B cell (primary cell): ENCODE measurements around the gene RNF7. TPM values are rescaled to one million over a fixed set of nuclear protein-coding genes. Genes with fewer than 3 reads are reported as not detected.

Source experiments
- ATAC-seq: fragments of 200-7000 bp; cut with Tn5 transposase; one replicate; pipeline ENCODE4 v1.10.0; 2021; ENCODE audit warnings: low read depth, mild to moderate bottlenecking, moderate number of reproducible peaks, moderate library complexity
- CTCF ChIA-PET: fragments of 350-600 bp; sonication (Branson Sonifier 250); formaldehyde crosslinking; loops from one replicate; lab custom pipeline; 2021; ENCODE audit warnings: antibody characterized with exemption, inconsistent platforms; lab: Charles Lee
- POLR2A ChIA-PET: fragments of 350-600 bp; sonication (Branson Sonifier 250); formaldehyde crosslinking; loops from one replicate; lab custom pipeline; 2021; ENCODE audit warnings: antibody characterized with exemption; lab: Charles Lee
- DNase-seq: peaks from one replicate; pipeline ENCODE4 v3.0.0; 2013
- H2AFZ ChIP-seq: 2 replicates; pipeline ENCODE4 v1.6.1; 2012; ENCODE audit warnings: mild to moderate bottlenecking, low read depth, low read length; ENCODE audit not compliant: insufficient read depth, poor library complexity, severe bottlenecking
- H3K27ac ChIP-seq, 2 donors: 1 replicate in 1 of 2; 2 replicates in 1 of 2; pipeline ENCODE4 v1.5.1; 2012 to 2013; ENCODE audit warnings: low read length in 2 of 2, mild to moderate bottlenecking in 2 of 2, moderate library complexity in 1 of 2
- H3K27me3 ChIP-seq, 4 experiments: fragments of 200-600 bp in 1 of 4; sonication (generic) in 1 of 4; replicated peaks in 1 of 4; 1 replicate in 2 of 4; 2 replicates in 2 of 4; pipeline versions ENCODE4 v1.6.1 to v1.7.0; 2013 to 2016; ENCODE audit warnings: low read length in 3 of 4, mild to moderate bottlenecking in 2 of 4, mixed read lengths in 1 of 4, moderate library complexity in 1 of 4; ENCODE audit not compliant: insufficient read depth in 4 of 4, control insufficient read depth in 3 of 4; ENCODE audit errors: control extremely low read depth in 1 of 4
- H3K36me3 ChIP-seq, 2 experiments: replicated peaks in 1 of 2; 1 replicate in 1 of 2; 2 replicates in 1 of 2; pipeline versions ENCODE4 v1.6.1 to v1.7.1; 2013; ENCODE audit warnings: low read length in 1 of 2; ENCODE audit not compliant: insufficient read depth in 2 of 2, control insufficient read depth in 1 of 2; ENCODE audit errors: control extremely low read depth in 1 of 2, extremely low read depth in 1 of 2
- H3K4me1 ChIP-seq, 2 donors: fragments of 200-600 bp in 1 of 2; sonication (generic) in 1 of 2; 1 replicate in 1 of 2; 2 replicates in 1 of 2; pipeline versions ENCODE4 v1.5.1 to v1.6.1; 2013 to 2017; ENCODE audit warnings: low read length in 2 of 2; ENCODE audit not compliant: control insufficient read depth in 2 of 2, insufficient read depth in 2 of 2
- H3K4me2 ChIP-seq: replicated peaks from 2 replicates; pipeline ENCODE3; 2012; ENCODE audit warnings: mild to moderate bottlenecking, low read depth, low read length; ENCODE audit not compliant: poor library complexity, severe bottlenecking
- H3K4me3 ChIP-seq, 5 experiments: fragments of 200-600 bp in 1 of 5; sonication (generic) in 1 of 5; 1 replicate in 3 of 5; 2 replicates in 2 of 5; pipeline versions ENCODE4 v1.5.1 to v1.7.0; 2011 to 2016; ENCODE audit warnings: low read length in 4 of 5, mild to moderate bottlenecking in 4 of 5, low read depth in 2 of 5, control low read depth in 1 of 5, moderate library complexity in 1 of 5; ENCODE audit not compliant: insufficient read depth in 1 of 5; ENCODE audit errors: control extremely low read depth in 1 of 5, extremely low read depth in 1 of 5
- H3K79me2 ChIP-seq: fragments of 200-600 bp; sonication (generic); one replicate; pipeline ENCODE4 v1.6.0; 2016; ENCODE audit warnings: low read length; ENCODE audit not compliant: control insufficient read depth, insufficient read depth
- H3K9ac ChIP-seq: fragments of 200-600 bp; sonication (generic); 2 replicates; pipeline ENCODE4 v1.6.1; 2017; ENCODE audit warnings: mild to moderate bottlenecking, low read length, moderate library complexity
- H3K9me3 ChIP-seq, 3 donors: one replicate each; pipeline versions ENCODE4 v1.6.1 to v1.7.1; 2013; ENCODE audit warnings: low read length in 2 of 3; ENCODE audit not compliant: control insufficient read depth in 2 of 3, insufficient read depth in 1 of 3; ENCODE audit errors: control extremely low read depth in 1 of 3
- H4K20me1 ChIP-seq: 2 replicates; pipeline ENCODE4 v1.6.0; 2012; ENCODE audit warnings: mild to moderate bottlenecking, low read length; ENCODE audit not compliant: insufficient read depth, control insufficient read depth, poor library complexity, severe bottlenecking
- H3K27ac Mint-ChIP-seq: one replicate; pipeline ENCODE4 v1.8.0; 2021; ENCODE audit warnings: mixed read lengths
- H3K27me3 Mint-ChIP-seq: one replicate; pipeline ENCODE4 v1.8.0; 2021; ENCODE audit warnings: mixed read lengths
- H3K4me1 Mint-ChIP-seq: one replicate; pipeline ENCODE4 v1.8.0; 2021; ENCODE audit warnings: mixed read lengths
- H3K4me3 Mint-ChIP-seq: one replicate; pipeline ENCODE4 v1.8.0; 2021; ENCODE audit warnings: mixed read lengths
- H3K9me3 Mint-ChIP-seq: one replicate; pipeline ENCODE4 v1.8.0; 2022; ENCODE audit warnings: mixed read lengths; ENCODE audit not compliant: insufficient read depth
- EZH2 ChIP-seq: IDR thresholded peaks from 2 replicates; pipeline ENCODE4 v1.6.1; 2012; ENCODE audit warnings: borderline replicate concordance, low read depth, mild to moderate bottlenecking, moderate library complexity, low read length; ENCODE audit not compliant: insufficient read depth, poor library complexity, severe bottlenecking
- WGBS: methylation state at CpG from one replicate; pipeline ENCODE4 v1.1.5; 2013; ENCODE audit warnings: missing lambda C conversion rate; ENCODE audit not compliant: insufficient coverage; 5-methylcytosine and 5-hydroxymethylcytosine counted together
- intact Hi-C: fragments of 100-400 bp; cut with micrococcal nuclease; formaldehyde crosslinking; loops from one replicate; pipeline ENCODE4 v1.10.0; 2022
- polyA plus RNA-seq: library from polyadenylated mRNA; depleted of rRNA; stranded (reverse); fragments of >200 nt; gene quantifications from 2 replicates; pipeline ENCODE4 v1.2.3, GENCODE V29; 2012
- total RNA-seq, 2 donors: library from RNA; stranded (reverse); fragments of 120-200 nt in 1 of 2; gene quantifications; 1 replicate in 1 of 2; 2 replicates in 1 of 2; pipeline versions ENCODE4 v1.2.3 to v1.2.4, GENCODE V29; 2013 to 2022
- TF ChIP-seq, protein P1 (sequence below): fragments of 200-600 bp; IDR thresholded peaks from one replicate; pipeline ENCODE4 v1.8.0; 2022; ENCODE audit warnings: antibody characterized with exemption, mild to moderate bottlenecking

The RNF7 gene
- total and polyA plus RNA-seq, 2 donors (not counting 1 experiment from before 2014, with no cell fraction given) = 38.0 to 40.9 TPM

DNA sequence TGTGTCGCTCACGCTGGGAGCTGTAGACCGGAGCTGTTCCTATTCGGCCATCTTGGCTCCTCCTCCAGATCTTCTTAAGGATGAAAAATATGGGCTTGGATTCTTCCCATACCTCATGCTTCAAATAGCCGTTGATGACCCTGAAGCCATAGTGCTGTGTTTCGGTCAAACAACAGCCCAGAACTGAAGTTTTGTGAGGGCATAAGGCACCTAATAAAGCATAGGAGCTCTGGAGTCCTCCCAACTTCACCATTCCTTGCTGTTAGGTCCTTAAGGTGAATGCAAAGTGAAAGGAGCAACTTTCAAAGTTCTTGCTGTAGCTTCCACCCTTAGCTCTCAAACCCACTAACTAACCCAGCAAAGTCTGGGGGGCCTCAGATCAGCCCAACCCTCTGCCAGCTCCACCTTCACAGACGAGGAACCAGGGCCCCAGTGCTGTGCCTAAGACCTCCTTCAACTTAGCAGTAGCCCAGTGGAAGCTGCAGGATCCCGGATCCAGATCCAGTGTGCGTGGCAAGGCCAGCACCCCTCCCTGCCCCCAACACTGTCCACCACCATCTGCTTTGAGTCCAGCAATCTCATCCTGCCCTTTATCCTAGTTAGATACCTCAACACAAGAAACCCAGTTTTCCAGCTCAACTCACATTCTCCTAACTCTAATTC lies 25.1 kb downstream of the RNF7 start, which contains the start of gene GRK7:
Gene GRK7 (plus strand): TSS at position 321 of the 663 bp plus-strand sequence. CDS start 14,877 bp downstream, outside the sequence.
- no peak within 1 kb of the TSS for H3K4me3 ChIP-seq
- H3K27ac ChIP-seq = no peak within 1 kb of the TSS
- no peaks in the 10 kb centered on the region for H3K36me3 ChIP-seq
- DNase-seq (no peak), ATAC-seq (no peak)
- no peak within 1 kb of the TSS for H3K4me2 ChIP-seq
- no peaks in the 10 kb centered on the region for H3K9me3 ChIP-seq
- no peak within 1 kb of the TSS for H3K27ac Mint-ChIP-seq
- H3K4me1 Mint-ChIP-seq = no peaks in the 10 kb centered on the region
- H3K9me3 Mint-ChIP-seq = no peaks in the 10 kb centered on the region
- H3K9ac ChIP-seq = no peak within 1 kb of the TSS
- H2AFZ ChIP-seq = no peak within 1 kb of the TSS
- no peaks in the 10 kb centered on the region for H3K27me3 Mint-ChIP-seq
- H3K4me3 Mint-ChIP-seq = no peak within 1 kb of the TSS
- intact Hi-C loops = no loop called here
- no peaks in the 10 kb centered on the region for H3K79me2 ChIP-seq
- 98% methylated on average over 5 of the region's 9 CpGs for WGBS
- CTCF ChIA-PET = no interaction called here
- no peaks in the 10 kb centered on the region for H4K20me1 ChIP-seq
- no peaks in the 10 kb centered on the region for H3K27me3 ChIP-seq
- TF ChIP-seq, protein P1, sequence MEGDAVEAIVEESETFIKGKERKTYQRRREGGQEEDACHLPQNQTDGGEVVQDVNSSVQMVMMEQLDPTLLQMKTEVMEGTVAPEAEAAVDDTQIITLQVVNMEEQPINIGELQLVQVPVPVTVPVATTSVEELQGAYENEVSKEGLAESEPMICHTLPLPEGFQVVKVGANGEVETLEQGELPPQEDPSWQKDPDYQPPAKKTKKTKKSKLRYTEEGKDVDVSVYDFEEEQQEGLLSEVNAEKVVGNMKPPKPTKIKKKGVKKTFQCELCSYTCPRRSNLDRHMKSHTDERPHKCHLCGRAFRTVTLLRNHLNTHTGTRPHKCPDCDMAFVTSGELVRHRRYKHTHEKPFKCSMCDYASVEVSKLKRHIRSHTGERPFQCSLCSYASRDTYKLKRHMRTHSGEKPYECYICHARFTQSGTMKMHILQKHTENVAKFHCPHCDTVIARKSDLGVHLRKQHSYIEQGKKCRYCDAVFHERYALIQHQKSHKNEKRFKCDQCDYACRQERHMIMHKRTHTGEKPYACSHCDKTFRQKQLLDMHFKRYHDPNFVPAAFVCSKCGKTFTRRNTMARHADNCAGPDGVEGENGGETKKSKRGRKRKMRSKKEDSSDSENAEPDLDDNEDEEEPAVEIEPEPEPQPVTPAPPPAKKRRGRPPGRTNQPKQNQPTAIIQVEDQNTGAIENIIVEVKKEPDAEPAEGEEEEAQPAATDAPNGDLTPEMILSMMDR = no peak
- no peak for TF ChIP-seq EZH2
- no peaks in the 10 kb centered on the region for H3K4me1 ChIP-seq
- POLR2A ChIA-PET = no interaction called here

DNA sequence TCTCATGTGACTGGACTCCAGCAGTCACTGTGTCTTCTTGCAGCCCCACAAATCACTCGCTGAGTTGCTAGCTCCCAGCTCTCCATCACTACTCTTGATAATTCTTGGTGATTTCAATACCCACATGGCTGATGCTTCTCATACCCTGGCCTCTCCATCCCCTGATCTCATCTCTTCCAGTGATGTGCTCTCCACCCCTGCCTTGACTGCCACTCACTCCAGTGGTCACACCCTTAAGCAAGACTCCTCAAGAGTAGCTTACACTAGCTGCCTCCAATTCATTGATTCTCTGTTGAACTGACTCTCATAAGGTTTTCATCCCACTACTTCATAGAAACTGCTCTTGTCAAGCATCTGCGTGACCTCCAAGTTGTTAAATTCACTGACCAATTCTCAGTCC lies 25.9 kb downstream of the RNF7 start:
- ChIA-PET CTCF (no interaction called here), POLR2A (no interaction called here)
- Histone ChIP-seq H3K27ac (no peak overlapping the region), H3K9ac (no peak overlapping the region), H4K20me1 (no peaks in the 10 kb centered on the region), H3K4me2 (no peak overlapping the region), H3K4me3 (no peak overlapping the region), H3K36me3 (no peaks in the 10 kb centered on the region), H3K27me3 (no peaks in the 10 kb centered on the region), H3K79me2 (no peaks in the 10 kb centered on the region), H3K9me3 (no peaks in the 10 kb centered on the region), H3K4me1 (no peaks in the 10 kb centered on the region), H2AFZ (no peak overlapping the region)
- TF ChIP-seq, protein P1 = no peak
- no peak for TF ChIP-seq EZH2
- H3K9me3 Mint-ChIP-seq = no peaks in the 10 kb centered on the region
- no peak overlapping the region for H3K27ac Mint-ChIP-seq
- peaks cover 3% of the 10 kb centered on the region for H3K27me3 Mint-ChIP-seq
- no peaks in the 10 kb centered on the region for H3K4me1 Mint-ChIP-seq
- intact Hi-C loops = no loop called here
- no peak for DNase-seq
- no peak for ATAC-seq
- H3K4me3 Mint-ChIP-seq = no peak overlapping the region
- WGBS = 88% methylated on average over 2 of the region's 2 CpGs
